HL-60 (cell line): Measurements from ENCODE around the gene VWA8.

Experiments used
- POLR2AphosphoS5 ChIP-seq: IDR thresholded peaks from 2 replicates; pipeline ENCODE4 v1.6.1; 2012; ENCODE audit warnings: low read depth
- TF ChIP-seq, protein P1 (sequence below): IDR thresholded peaks from one replicate; pipeline ENCODE4 v1.5.1; 2011; ENCODE audit warnings: low read length, control low read depth, inconsistent platforms; ENCODE audit not compliant: insufficient read depth
- TF ChIP-seq, protein P2 (sequence below): IDR thresholded peaks from 2 replicates; pipeline ENCODE4 v1.6.1; 2012; ENCODE audit warnings: low read depth; ENCODE audit not compliant: insufficient replicate concordance

DNA sequence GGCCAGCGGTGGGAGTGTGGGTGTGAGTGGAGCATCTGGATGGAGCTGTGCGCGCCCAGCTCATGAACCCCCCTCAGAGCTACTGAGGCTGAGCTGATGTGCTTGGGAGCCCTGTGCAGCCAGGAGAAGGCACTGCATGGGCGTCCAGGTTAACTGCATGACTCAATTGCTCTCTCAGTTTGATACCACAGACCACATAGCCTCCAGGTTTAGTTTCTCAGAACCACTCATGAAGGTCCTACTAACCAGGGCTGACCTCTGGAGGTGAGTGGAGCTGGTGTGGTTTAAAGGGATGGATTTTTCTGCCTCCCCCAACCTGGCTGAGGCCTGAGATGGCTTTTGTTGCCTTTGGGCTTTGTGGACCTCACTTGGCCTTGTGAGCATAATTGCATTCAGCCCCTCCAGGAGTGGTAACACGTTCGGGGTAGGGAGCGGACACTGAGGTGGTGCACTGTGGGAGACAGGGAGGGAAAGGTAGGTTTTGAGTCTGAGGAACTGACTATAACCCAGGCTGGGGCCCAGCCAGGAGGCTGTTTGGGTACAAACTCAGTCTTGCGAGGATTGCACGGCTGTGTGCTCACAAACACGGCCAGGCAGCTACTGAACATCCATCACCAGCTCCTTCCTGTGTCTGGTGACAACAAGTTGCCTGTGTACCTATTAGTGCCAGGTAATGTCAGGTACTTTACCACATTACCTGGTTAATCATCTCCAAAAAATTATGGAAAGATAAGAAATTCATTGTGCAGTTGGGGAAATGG, 406.1 kb downstream of the VWA8 start:
- TF ChIP-seq, protein P1, sequence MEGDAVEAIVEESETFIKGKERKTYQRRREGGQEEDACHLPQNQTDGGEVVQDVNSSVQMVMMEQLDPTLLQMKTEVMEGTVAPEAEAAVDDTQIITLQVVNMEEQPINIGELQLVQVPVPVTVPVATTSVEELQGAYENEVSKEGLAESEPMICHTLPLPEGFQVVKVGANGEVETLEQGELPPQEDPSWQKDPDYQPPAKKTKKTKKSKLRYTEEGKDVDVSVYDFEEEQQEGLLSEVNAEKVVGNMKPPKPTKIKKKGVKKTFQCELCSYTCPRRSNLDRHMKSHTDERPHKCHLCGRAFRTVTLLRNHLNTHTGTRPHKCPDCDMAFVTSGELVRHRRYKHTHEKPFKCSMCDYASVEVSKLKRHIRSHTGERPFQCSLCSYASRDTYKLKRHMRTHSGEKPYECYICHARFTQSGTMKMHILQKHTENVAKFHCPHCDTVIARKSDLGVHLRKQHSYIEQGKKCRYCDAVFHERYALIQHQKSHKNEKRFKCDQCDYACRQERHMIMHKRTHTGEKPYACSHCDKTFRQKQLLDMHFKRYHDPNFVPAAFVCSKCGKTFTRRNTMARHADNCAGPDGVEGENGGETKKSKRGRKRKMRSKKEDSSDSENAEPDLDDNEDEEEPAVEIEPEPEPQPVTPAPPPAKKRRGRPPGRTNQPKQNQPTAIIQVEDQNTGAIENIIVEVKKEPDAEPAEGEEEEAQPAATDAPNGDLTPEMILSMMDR, result no peak
- no peak for TF ChIP-seq POLR2AphosphoS5
- TF ChIP-seq, protein P2, sequence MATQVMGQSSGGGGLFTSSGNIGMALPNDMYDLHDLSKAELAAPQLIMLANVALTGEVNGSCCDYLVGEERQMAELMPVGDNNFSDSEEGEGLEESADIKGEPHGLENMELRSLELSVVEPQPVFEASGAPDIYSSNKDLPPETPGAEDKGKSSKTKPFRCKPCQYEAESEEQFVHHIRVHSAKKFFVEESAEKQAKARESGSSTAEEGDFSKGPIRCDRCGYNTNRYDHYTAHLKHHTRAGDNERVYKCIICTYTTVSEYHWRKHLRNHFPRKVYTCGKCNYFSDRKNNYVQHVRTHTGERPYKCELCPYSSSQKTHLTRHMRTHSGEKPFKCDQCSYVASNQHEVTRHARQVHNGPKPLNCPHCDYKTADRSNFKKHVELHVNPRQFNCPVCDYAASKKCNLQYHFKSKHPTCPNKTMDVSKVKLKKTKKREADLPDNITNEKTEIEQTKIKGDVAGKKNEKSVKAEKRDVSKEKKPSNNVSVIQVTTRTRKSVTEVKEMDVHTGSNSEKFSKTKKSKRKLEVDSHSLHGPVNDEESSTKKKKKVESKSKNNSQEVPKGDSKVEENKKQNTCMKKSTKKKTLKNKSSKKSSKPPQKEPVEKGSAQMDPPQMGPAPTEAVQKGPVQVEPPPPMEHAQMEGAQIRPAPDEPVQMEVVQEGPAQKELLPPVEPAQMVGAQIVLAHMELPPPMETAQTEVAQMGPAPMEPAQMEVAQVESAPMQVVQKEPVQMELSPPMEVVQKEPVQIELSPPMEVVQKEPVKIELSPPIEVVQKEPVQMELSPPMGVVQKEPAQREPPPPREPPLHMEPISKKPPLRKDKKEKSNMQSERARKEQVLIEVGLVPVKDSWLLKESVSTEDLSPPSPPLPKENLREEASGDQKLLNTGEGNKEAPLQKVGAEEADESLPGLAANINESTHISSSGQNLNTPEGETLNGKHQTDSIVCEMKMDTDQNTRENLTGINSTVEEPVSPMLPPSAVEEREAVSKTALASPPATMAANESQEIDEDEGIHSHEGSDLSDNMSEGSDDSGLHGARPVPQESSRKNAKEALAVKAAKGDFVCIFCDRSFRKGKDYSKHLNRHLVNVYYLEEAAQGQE, result no peak
